Lung (tissue), 12 donors: ENCODE measurements around the gene UNC5A. TPM values are rescaled to one million over a fixed set of nuclear protein-coding genes. Genes with fewer than 3 reads are reported as not detected.

ENCODE experiments used
- ATAC-seq: fragments of 200-7000 bp; cut with Tn5 transposase; one replicate; pipeline ENCODE4 v1.9.1; 2020; ENCODE audit warnings: moderate number of reproducible peaks; ENCODE audit not compliant: insufficient read depth, low FRiP score
- DNase-seq, 3 donors: peaks; one replicate each; pipeline ENCODE4 v3.0.0-alpha.2; 2013 to 2017
- H3K27ac ChIP-seq, 2 donors: one replicate each; pipeline ENCODE4 v1.5.1; 2013; ENCODE audit warnings: mild to moderate bottlenecking in 2 of 2, moderate library complexity in 2 of 2, control low read depth in 1 of 2, inconsistent platforms in 1 of 2, low read depth in 1 of 2, low read length in 1 of 2
- H3K27me3 ChIP-seq, 3 donors: one replicate each; pipeline ENCODE4 v1.5.1; 2013; ENCODE audit warnings: low read length in 2 of 3; ENCODE audit not compliant: control insufficient read depth in 3 of 3, insufficient read depth in 3 of 3
- H3K36me3 ChIP-seq, 4 donors: one replicate each; pipeline ENCODE4 v1.5.1; 2013; ENCODE audit warnings: low read length in 4 of 4, mild to moderate bottlenecking in 1 of 4, moderate library complexity in 1 of 4; ENCODE audit not compliant: control insufficient read depth in 4 of 4, insufficient read depth in 4 of 4
- H3K4me1 ChIP-seq, 5 donors: one replicate each; pipeline ENCODE4 v1.5.1; 2013; ENCODE audit warnings: low read length in 5 of 5, mild to moderate bottlenecking in 2 of 5, moderate library complexity in 1 of 5; ENCODE audit not compliant: control insufficient read depth in 5 of 5, insufficient read depth in 5 of 5
- H3K4me3 ChIP-seq: one replicate; pipeline ENCODE4 v1.5.1; 2013; ENCODE audit warnings: mild to moderate bottlenecking, control low read depth, moderate library complexity
- H3K9ac ChIP-seq, 2 donors: one replicate each; pipeline ENCODE4 v1.5.1; 2013; ENCODE audit warnings: low read length in 2 of 2, control low read depth in 1 of 2; ENCODE audit not compliant: insufficient read depth in 1 of 2
- H3K9me3 ChIP-seq, 4 donors: one replicate each; pipeline ENCODE4 v1.5.1; 2013; ENCODE audit warnings: low read length in 3 of 4, mild to moderate bottlenecking in 1 of 4, moderate library complexity in 1 of 4; ENCODE audit not compliant: control insufficient read depth in 4 of 4, insufficient read depth in 3 of 4
- WGBS, 2 donors: extraction: QIAGEN DNeasy Blood & Tissue Kit; methylation state at CpG; one replicate each; pipeline ENCODE4 v1.1.7; 2013; 5-methylcytosine and 5-hydroxymethylcytosine counted together
- polyA plus RNA-seq, 2 donors: library from polyadenylated mRNA; stranded (reverse); fragments of 200-250 nt; gene quantifications; one replicate each; pipeline ENCODE4 v1.2.1, GENCODE V29; 2013
- total RNA-seq, 2 donors: library from RNA; depleted of rRNA in 1 of 2; stranded (reverse); fragments of >200 nt in 1 of 2; gene quantifications; one replicate each; pipeline ENCODE4 v1.2.1, GENCODE V29; 2014 to 2021
- TF ChIP-seq, protein P1 (sequence below): IDR thresholded peaks from 2 replicates; pipeline ENCODE4 v1.5.1; 2012; ENCODE audit warnings: mild to moderate bottlenecking; ENCODE audit errors: control extremely low read depth, extremely low read depth
- donor health status: control.
- donor health status: control.
- donor health status: Bipolar disorder and iron deficiency.
- donor health status: healthy.
- donor health status: DM: yes; HTN: yes; CAD: no.

UNC5A gene
- total and polyA plus RNA-seq, 4 donors = 0.08 to 0.40 (median 0.13) TPM

- 75 to 87% methylated on average over 8 of the region's 8 CpGs for WGBS, 2 donors
- no peak for ATAC-seq
- Histone ChIP-seq H3K4me3 (no peak overlapping the region), H3K9ac (no peak overlapping the region), H3K27me3 (peaks cover 0 to 45% (median 18%) of the 10 kb centered on the region in 3 donors), H3K4me1 (peaks cover 0 to 17% (median 10%) of the 10 kb centered on the region in 5 donors), H3K36me3 (no peaks in the 10 kb centered on the region), H3K9me3 (peaks cover 0 to 3% (median 0%) of the 10 kb centered on the region in 4 donors), H3K27ac (no peak overlapping the region)
- DNase-seq = no peak
- TF ChIP-seq, protein P1, sequence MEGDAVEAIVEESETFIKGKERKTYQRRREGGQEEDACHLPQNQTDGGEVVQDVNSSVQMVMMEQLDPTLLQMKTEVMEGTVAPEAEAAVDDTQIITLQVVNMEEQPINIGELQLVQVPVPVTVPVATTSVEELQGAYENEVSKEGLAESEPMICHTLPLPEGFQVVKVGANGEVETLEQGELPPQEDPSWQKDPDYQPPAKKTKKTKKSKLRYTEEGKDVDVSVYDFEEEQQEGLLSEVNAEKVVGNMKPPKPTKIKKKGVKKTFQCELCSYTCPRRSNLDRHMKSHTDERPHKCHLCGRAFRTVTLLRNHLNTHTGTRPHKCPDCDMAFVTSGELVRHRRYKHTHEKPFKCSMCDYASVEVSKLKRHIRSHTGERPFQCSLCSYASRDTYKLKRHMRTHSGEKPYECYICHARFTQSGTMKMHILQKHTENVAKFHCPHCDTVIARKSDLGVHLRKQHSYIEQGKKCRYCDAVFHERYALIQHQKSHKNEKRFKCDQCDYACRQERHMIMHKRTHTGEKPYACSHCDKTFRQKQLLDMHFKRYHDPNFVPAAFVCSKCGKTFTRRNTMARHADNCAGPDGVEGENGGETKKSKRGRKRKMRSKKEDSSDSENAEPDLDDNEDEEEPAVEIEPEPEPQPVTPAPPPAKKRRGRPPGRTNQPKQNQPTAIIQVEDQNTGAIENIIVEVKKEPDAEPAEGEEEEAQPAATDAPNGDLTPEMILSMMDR = no peak
Observed at GRCh38 chr5:176776916-176777315, 33.4 kb upstream of the UNC5A start.

DNA sequence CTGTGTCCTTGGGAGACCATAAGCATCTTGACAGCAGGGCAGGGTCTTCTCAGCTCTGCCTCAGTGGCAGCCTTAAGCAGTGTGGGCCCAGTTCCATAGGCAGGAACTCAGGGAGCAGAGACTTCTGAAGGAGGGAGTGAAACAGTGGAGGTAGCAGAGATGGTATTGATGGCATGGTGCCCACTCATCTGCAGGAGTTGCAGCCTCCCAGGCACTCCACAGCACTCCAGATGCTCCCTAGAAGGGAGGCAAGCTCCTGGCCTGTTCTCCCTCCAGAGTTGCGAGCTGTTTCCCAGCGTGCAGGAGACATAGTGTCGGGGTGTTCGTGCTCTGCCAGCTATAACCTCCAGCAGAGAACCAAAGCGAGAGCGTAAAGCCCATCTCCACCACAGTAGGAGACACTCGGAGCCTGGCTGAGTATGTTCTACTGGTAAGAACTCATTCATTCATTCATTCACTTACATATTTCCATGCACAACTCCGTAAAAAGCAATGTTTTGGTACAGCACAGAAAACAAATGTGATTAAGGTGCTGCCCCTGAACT lies 31.4 kb upstream of the UNC5A start:
- DNase-seq (no peak), ATAC-seq (no peak)
- WGBS, 2 donors = 91 to 92% methylated on average over 8 of the region's 8 CpGs
- Histone ChIP-seq H3K4me1 (peaks cover 0 to 17% (median 10%) of the 10 kb centered on the region in 5 donors), H3K27me3 (peaks cover 0 to 34% (median 18%) of the 10 kb centered on the region in 3 donors), H3K9ac (no peak overlapping the region), H3K4me3 (no peak overlapping the region), H3K9me3 (no peaks in the 10 kb centered on the region), H3K27ac (no peak overlapping the region), H3K36me3 (no peaks in the 10 kb centered on the region)
- TF ChIP-seq, protein P1 = no peak

DNA sequence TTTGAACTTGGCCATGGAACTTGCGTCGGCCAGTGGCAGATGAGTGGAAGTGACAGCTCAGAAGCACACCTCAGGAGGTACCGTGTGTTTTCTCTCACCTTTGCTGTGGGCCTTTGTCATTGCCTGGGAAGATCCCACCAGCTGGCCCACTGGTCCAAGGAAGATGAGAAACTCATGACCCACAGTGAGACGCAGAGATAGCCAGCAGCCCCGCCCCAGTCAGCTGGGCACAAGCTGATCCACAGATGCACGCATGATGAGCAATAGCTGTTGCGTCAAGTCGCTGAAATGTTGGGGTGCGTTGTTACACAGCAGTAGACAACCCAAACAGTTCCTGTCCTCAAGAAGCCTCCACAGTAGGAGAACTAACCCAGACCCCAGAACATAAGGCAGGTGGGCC lies 30.8 kb upstream of the UNC5A start:
- Histone ChIP-seq H3K27ac (no peak overlapping the region), H3K27me3 (peaks cover 0 to 30% (median 18%) of the 10 kb centered on the region in 3 donors), H3K9me3 (no peaks in the 10 kb centered on the region), H3K9ac (no peak overlapping the region), H3K4me1 (peaks cover 0 to 17% (median 10%) of the 10 kb centered on the region in 5 donors), H3K4me3 (no peak overlapping the region), H3K36me3 (no peaks in the 10 kb centered on the region)
- DNase-seq (no peak), ATAC-seq (no peak)
- WGBS, 2 donors = 88 to 93% methylated on average over 9 of the region's 9 CpGs
- TF ChIP-seq, protein P1 = no peak
